GM18498 (cell line): ENCODE results near the gene KDM2A.

Experiments used
- ATAC-seq: cut with Tn5 transposase; IDR thresholded peaks from one replicate; pipeline ENCODE4 v1.9.1; 2021; ENCODE audit warnings: mild to moderate bottlenecking, moderate library complexity; ENCODE audit not compliant: unreplicated experiment

The KDM2A gene

GRCh38 chr11:67282876-67283371 is 163.9 kb downstream of the KDM2A start:
- no peak for ATAC-seq

GRCh38 chr11:67283481-67283963 is 164.5 kb downstream of the KDM2A start:
- no peak for ATAC-seq

- no peak for ATAC-seq
Observed at GRCh38 chr11:67284811-67285540, 165.9 kb downstream of the KDM2A start.

GRCh38 chr11:67285541-67286498 is 166.8 kb downstream of the KDM2A start:
- ATAC-seq = no peak

- ATAC-seq = no peak
Observed at GRCh38 chr11:67286621-67287333, 167.7 kb downstream of the KDM2A start.

- ATAC-seq = no peak
Observed at GRCh38 chr11:67287355-67288197, 168.5 kb downstream of the KDM2A start.

- ATAC-seq = no peak
Observed at GRCh38 chr11:67288198-67288451, 169.1 kb downstream of the KDM2A start.

GRCh38 chr11:67288452-67289225 is 169.6 kb downstream of the KDM2A start:
- peak; percentile 72 for ATAC-seq

GRCh38 chr11:67289226-67289650 is 170.2 kb downstream of the KDM2A start, which contains the start of gene ANKRD13D:
Gene ANKRD13D (plus strand): TSS chr11:67289303. CDS start chr11:67289461, 158 bp downstream.
- no peak for ATAC-seq

GRCh38 chr11:67289651-67290479 is 170.8 kb downstream of the KDM2A start:
- no peak for ATAC-seq

- ATAC-seq = no peak
Observed at GRCh38 chr11:67290801-67291200, 171.7 kb downstream of the KDM2A start.

GRCh38 chr11:67291481-67292381 is 172.7 kb downstream of the KDM2A start:
- no peak for ATAC-seq

- ATAC-seq = no peak
Observed at GRCh38 chr11:67292671-67293070, 173.6 kb downstream of the KDM2A start.

- no peak for ATAC-seq
Observed at GRCh38 chr11:67293090-67293489, 174.0 kb downstream of the KDM2A start.

GRCh38 chr11:67295846-67296245 is 176.8 kb downstream of the KDM2A start:
- no peak for ATAC-seq

GRCh38 chr11:67298786-67299185 is 179.7 kb downstream of the KDM2A start:
- no peak for ATAC-seq

- no peak for ATAC-seq
Observed at GRCh38 chr11:67299471-67300191, 180.6 kb downstream of the KDM2A start.
